ENCODE results near the gene HOXA4.

HOXA4 gene

GRCh38 chr7:27147199-27148030 lies 16.9 kb upstream of the HOXA4 start, which contains the start of gene HOXA6:
TSS of gene HOXA6 (minus strand) at chr7:27147774. CDS start at chr7:27147749, 25 bp downstream.
- FAIRE-seq (no peak), DNase-seq (ENCODE audit: low spot score) (no peak)

- FAIRE-seq (no peak), DNase-seq (ENCODE audit: low spot score) (no peak)
Measured at GRCh38 chr7:27146491-27147198, 16.1 kb upstream of the HOXA4 start.

GRCh38 chr7:27145914-27146412 lies 15.4 kb upstream of the HOXA4 start:
- DNase-seq (ENCODE audit: low spot score) (no peak), FAIRE-seq (no peak)

- FAIRE-seq (no peak), DNase-seq (ENCODE audit: low spot score) (no peak)
Measured at GRCh38 chr7:27145165-27145913, 14.8 kb upstream of the HOXA4 start.

GRCh38 chr7:27144781-27145164 lies 14.2 kb upstream of the HOXA4 start:
- DNase-seq (ENCODE audit: low spot score) (no peak), FAIRE-seq (no peak)

- FAIRE-seq: no peak
- no peak for DNase-seq (ENCODE audit: low spot score)
Measured at GRCh38 chr7:27143950-27144780, 13.6 kb upstream of the HOXA4 start.

GRCh38 chr7:27143023-27143949 lies 12.7 kb upstream of the HOXA4 start, which contains the start of gene HOXA5:
TSS of gene HOXA5 (minus strand) at chr7:27143681. CDS start at chr7:27143607, 74 bp downstream.
- FAIRE-seq (peak; percentile 84), DNase-seq (ENCODE audit: low spot score) (peak; percentile 94)

- FAIRE-seq (no peak), DNase-seq (ENCODE audit: low spot score) (no peak)
Measured at GRCh38 chr7:27142580-27143022, 12.0 kb upstream of the HOXA4 start.

GRCh38 chr7:27141923-27142579 lies 11.5 kb upstream of the HOXA4 start:
- peak; percentile 76 for DNase-seq (ENCODE audit: low spot score)

GRCh38 chr7:27141137-27141922 lies 10.8 kb upstream of the HOXA4 start:
- no peak for FAIRE-seq
- no peak for DNase-seq (ENCODE audit: low spot score)

More at GRCh38 chr7:27141923-27142579, 11.5 kb upstream of the HOXA4 start:
- FAIRE-seq: peak; percentile 58

- DNase-seq (ENCODE audit: low spot score) (no peak), FAIRE-seq (no peak)
Measured at GRCh38 chr7:27140126-27140857, 9.7 kb upstream of the HOXA4 start.

- DNase-seq (ENCODE audit: low spot score): no peak
- no peak for FAIRE-seq
Measured at GRCh38 chr7:27139334-27140125, 9.0 kb upstream of the HOXA4 start.

GRCh38 chr7:27138985-27139333 lies 8.4 kb upstream of the HOXA4 start:
- no peak for FAIRE-seq
- DNase-seq (ENCODE audit: low spot score): no peak

- FAIRE-seq: no peak
- no peak for DNase-seq (ENCODE audit: low spot score)
Measured at GRCh38 chr7:27138472-27138871, 7.9 kb upstream of the HOXA4 start.

- FAIRE-seq (peak; percentile 74), DNase-seq (ENCODE audit: low spot score) (no peak)
Measured at GRCh38 chr7:27137640-27138315, 7.2 kb upstream of the HOXA4 start.

GRCh38 chr7:27134392-27134791 lies 3.8 kb upstream of the HOXA4 start:
- DNase-seq (ENCODE audit: low spot score) (peak; percentile 80), FAIRE-seq (peak; percentile 96)
